8988T (cell line): ENCODE measurements around the gene LGI2.

Source experiments
- DNase-seq: peaks from one replicate; pipeline ENCODE4 v3.0.0; 2011

LGI2 gene

DNA sequence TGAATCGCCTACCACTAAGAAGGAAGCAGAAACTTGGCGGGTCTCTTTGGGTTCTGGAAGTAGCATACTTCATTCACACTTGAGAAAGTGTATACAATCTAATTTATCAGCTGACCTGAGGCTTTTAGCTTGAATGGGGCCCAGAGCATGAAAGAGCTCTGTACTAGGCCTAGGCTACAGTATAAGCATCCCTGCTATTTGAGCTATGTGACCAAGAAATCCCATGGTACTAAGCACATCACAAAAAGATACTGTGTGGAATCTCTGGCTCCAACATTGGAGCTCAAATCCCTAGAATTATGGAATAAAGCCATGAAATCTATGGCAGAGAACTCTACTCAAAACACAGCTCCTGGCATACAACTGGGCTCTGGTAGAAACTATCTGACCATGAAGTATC lies 74.0 kb downstream of the LGI2 start:
- DNase-seq, result no peak

DNA sequence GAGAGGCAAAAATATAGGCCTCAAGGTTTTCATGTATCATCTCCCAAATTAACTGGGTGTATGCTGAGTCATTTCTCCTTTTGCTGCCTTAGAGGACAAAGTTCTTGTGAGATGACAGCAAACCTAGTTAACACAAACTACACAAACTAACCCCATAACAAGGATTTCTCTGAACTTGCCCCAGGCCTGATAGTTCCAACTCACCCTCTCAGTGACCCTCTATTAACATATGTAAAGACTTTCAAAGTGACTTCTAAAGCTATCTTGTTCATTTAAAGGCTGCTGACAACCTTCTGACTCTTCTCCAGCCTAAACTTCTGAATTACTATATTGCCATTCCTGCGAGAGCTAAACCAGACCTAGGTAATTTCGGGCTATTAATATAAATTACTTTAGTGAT lies 74.7 kb downstream of the LGI2 start:
- no peak for DNase-seq

DNA sequence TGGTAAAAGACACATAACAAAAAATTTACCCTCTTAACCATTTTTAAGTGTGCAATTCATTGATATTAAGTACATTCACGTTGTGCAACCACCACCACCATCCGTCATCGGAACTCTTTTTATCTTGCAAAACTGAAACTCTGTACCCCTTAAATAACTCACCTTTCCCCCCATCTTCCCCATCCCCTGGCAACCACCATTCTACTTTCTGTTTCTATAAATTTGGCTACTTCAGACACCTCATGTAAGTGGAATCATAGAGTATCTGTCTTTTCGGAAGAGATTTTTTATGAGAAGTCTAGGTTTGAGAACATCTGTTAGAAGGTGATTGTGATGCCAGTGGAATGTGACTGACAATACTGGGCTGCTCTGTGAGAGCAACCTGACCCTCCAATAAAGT lies 78.1 kb downstream of the LGI2 start:
- no peak for DNase-seq

DNA sequence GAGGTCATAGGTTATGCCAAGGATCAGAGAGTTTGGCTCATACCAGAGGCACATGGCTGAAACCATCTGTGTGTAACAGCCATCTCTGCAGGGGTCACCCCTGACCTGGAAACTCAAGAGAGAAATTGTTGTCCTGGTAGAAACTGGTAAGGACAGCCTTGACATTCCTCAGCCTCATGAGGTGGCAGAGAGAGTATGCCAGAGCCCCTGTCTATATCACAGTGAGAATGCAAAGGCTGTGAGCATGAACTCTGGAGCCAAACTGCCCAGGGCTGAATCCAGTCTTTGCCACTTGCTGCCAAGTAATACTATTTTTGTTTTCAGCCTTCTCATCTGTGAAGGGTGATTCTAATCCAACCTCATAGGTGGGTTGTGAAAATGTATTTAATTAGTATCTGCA lies 80.8 kb downstream of the LGI2 start:
- no peak for DNase-seq
